HG03135 (cell line): Measurements from ENCODE around the gene MUC21.
"Not testable (repeated sequence)": the region's sequence is repeated elsewhere in the genome, so short reads cannot be mapped to it uniquely, and the experiment has no call there.

Experiments
- ATAC-seq: cut with Tn5 transposase; IDR thresholded peaks from one replicate; pipeline ENCODE4 v1.9.1; 2021; ENCODE audit warnings: mild to moderate bottlenecking, moderate library complexity; ENCODE audit not compliant: unreplicated experiment

The MUC21 gene

GRCh38 chr6:30966154-30966553 is 17.4 kb upstream of the MUC21 start:
- ATAC-seq: no peak

GRCh38 chr6:30969171-30969570 is 14.3 kb upstream of the MUC21 start:
- ATAC-seq: not testable (repeated sequence)

GRCh38 chr6:30970946-30971345 is 12.6 kb upstream of the MUC21 start:
- ATAC-seq: no peak

GRCh38 chr6:30972816-30973215 is 10.7 kb upstream of the MUC21 start:
- no peak for ATAC-seq

DNA sequence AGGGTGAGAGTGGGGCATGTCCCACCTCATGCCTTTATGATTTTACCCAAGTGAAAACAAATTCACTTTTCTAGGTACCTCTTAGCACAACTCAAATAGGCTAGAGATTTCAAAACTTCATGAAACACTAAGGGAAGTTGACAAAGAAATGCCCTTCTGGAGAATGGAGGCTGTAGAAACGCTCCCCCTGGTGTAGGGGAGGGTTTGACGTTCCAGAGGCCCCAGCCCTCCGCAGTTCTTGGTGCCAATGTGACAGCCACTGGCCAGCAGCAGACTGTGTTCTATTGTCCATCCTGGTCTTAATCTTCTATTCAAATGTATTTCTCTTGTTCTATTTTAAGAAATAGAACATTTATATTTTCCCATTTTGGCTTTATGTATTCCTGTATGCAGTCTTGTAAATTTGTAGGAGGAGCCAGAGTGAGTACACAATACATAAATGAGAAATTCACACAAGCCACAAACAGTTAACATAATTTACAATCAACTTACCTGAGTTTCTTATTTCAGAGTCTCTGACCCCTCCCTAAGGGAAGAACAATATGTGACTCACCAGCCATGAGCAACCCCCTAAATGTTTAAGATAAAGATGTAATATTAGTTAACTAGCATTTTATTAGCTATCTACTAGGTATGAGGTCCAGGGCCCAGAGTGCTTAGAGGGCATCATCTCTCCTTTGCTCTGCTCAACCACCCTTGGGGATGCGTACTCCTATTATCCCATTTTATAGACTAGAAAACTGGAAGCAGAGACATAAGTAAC is 8.8 kb upstream of the MUC21 start:
- no peak for ATAC-seq

DNA sequence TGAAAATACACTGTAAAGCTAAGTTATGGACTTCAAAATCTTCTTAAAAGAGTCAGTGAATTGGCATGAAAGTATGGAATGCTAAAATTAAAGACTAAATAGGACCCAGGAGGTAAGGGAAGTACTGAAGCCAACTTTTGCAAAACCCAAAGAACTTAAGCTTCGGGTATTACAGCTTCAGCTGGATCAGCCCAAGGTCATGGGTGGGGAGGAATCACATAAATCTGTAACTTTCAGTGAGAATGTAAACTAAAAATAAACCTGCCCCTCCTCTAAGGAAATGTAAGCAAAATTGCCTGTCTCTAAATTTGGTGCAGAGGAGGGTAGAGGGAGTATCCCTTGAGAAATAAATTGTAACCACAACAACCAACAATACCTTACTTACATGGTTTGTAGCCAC is 4.4 kb upstream of the MUC21 start:
- no peak for ATAC-seq

- ATAC-seq: no peak
Observed at GRCh38 chr6:30979690-30980089, 3.8 kb upstream of the MUC21 start.

DNA sequence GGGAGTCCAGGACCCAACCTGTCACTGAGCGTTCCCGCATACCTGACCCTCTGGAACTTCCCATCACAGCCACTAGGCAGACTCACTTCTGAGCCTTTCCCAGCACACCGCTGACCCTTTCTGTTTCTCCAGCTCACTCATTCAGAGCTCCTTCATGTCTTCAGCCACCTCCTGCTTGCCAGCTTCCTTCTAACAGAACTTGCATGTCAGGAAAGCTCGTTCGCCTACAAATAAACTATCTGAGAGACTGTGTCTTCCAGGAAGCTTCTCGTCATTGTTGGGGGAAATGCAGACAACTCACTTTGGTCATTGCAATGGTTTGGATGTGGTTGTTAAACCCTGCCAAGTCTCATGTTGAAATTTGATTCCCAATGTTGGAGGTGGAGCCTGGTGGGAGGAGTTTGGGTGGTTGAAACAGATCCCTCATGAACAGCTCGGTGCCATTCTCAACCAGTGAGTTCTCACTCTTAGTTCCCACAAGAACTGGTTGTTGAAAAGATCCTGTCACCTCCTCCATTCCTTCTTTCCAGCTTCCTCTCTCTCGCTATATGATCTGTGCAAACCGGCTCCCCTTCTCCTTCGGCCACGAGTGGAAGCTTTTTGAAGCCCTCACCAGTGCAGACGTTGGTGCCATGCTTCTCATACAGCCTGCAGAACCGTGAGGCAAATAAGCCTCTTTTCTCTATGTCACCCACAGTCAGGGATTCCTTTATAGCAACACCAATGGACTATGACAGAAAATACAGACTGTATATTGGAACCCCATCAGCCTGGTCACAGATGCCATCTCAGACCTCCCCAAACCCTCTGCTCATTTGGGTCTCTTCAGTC is 1.4 kb upstream of the MUC21 start:
- no peak for ATAC-seq

DNA sequence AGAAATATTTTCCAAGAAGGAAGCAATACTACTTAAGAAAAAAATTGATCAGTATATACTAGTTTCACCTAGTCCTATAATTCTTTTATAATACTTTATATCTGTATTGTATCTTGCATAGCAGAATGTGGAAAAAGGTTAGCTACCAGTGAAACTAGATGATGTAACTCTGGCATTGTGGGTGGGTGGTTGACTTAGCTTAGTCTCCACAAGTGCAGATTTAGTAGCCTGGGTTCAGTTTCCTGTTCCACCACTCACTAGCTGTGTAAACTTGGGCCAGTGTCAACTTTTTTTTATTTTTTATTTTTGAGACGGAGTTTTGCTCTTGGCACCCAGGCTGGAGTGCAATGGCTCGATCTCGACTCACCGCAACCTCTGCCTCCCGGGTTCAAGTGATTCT is 2.0 kb downstream of the MUC21 start:
- ATAC-seq: no peak

GRCh38 chr6:30987304-30987703 is 3.8 kb downstream of the MUC21 start:
- ATAC-seq: no peak

- no peak for ATAC-seq
Observed at GRCh38 chr6:30988209-30988825, 4.8 kb downstream of the MUC21 start.

GRCh38 chr6:30990422-30991086 is 7.0 kb downstream of the MUC21 start:
- no peak for ATAC-seq

DNA sequence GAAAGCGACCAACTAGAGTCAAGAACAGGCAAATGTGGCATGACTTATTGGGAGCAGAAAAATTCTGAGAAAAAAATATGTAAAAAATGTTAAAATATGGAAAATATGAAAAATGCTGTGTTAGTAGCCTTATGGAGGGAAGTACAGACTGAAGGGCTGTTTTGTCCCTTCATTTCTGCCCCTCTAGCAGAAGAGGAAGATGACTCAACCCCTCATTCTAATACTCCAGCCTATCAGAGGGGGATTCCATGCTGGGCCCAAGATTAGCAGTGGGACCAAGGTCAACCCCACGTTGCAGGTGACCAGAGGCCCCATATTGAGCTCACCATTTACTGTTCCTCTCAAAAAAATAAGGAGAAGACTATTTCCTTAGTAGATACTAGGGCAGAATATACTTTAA is 8.4 kb downstream of the MUC21 start:
- no peak for ATAC-seq

- no peak for ATAC-seq
Observed at GRCh38 chr6:30997301-30997700, 13.8 kb downstream of the MUC21 start.

DNA sequence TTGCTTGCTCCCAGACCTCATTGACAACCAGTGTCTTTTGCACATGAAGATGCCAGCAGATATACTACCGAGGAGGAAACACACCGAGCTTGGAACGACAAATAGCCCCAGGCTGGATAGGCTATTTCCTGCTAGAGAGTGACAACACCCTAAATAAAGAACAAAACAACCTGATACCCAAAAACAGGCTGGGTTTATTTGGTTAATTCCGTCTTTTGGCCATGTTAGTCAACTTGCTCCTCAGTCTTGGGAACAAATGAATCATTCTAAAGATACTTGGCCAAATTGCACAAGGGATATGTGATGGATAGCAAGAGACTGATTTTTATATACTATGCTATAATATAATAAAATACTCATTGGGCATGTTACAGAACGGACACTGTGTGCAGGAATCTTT is 15.3 kb downstream of the MUC21 start:
- no peak for ATAC-seq

GRCh38 chr6:31000067-31000860 is 16.7 kb downstream of the MUC21 start:
- ATAC-seq: not testable (repeated sequence)

DNA sequence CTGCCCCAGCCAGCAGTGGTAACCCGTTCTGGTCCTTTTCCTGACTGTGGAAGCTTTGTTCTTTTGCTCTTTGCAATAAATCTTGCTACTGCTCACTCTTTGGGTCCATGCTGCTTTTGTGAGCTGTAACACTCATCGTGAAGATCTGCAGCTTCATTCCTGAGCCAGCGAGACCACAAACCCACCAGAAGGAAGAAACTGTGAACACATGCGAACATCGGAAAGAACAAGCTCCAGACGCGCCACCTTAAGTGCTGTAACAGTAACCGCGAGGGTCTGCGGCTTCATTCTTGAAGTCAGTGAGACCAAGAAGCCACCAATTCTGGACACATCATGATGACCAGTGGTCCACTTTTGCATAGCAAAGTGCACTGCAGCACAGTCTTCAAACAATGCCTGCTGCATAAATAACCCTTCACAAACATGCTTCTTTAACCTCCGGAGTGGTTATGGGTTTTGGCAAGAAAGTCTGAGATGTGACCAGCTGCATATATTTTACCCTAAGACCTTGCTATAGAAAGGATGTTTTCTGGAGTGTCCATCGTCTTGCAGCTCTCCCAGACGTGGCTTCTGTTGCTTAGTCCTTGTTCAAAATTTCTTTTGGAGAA is 17.9 kb downstream of the MUC21 start:
- ATAC-seq: no peak

DNA sequence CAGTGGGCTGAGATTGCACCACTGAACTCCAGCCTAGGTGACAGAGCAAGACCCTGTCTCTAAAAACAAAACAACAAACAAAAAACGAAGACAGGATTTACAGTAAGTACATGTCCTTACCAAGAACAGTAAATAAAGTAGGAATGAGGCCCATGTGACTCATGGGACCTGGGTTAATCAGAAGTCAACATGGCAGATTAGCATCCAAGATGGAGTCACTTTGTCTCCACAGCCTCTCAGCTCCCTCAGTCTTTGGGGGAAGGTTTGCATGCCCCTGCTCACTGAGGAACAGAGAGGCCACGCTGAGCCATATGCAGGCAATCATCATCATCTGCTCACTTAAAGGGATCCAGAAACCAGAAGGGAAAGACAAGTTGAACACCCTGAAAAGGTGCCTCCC is 19.0 kb downstream of the MUC21 start:
- no peak for ATAC-seq

- ATAC-seq: no peak
Observed at GRCh38 chr6:31004794-31005193, 21.3 kb downstream of the MUC21 start.
